GM23338 (cell line): ENCODE measurements around the gene KAZN.

ENCODE experiments used
- CREB1 ChIP-seq: fragments of 250-450 bp; sonication (Bioruptor Pico); IDR thresholded peaks from 2 replicates; pipeline ENCODE4 v1.5.0; 2020; ENCODE audit warnings: low read depth, mild to moderate bottlenecking, moderate library complexity
- CTCF ChIP-seq, 2 experiments: fragments of 200-600 bp in 1 of 2; sonication (generic) in 1 of 2; conservative IDR thresholded peaks; 2 replicates each; pipeline versions ENCODE4 v1.5.1 to v1.6.1; 2016 to 2017; ENCODE audit warnings: antibody characterized with exemption in 2 of 2, low read depth in 2 of 2, mild to moderate bottlenecking in 2 of 2, moderate library complexity in 1 of 2
- EZH2 ChIP-seq: fragments of 200-600 bp; sonication (generic); IDR thresholded peaks from one replicate; pipeline ENCODE4 v1.8.0; 2017; ENCODE audit warnings: antibody characterized with exemption, mild to moderate bottlenecking, low read depth; ENCODE audit not compliant: unreplicated experiment
- JUNB ChIP-seq: IDR thresholded peaks from one replicate; pipeline ENCODE4 v1.6.1; 2016; ENCODE audit warnings: antibody characterized with exemption; ENCODE audit not compliant: unreplicated experiment
- POLR2AphosphoS5 ChIP-seq: IDR thresholded peaks from 2 replicates; pipeline ENCODE4 v1.6.1; 2016; ENCODE audit warnings: antibody characterized with exemption, low read depth

- no peak for TF ChIP-seq CTCF (conservative IDR thresholded peaks at IDR 0.05; ENCODE audit: low read depth in 2 of 2)
- TF ChIP-seq EZH2: no peak
- TF ChIP-seq CREB1 (CRISPR knock-in tag): no peak
- TF ChIP-seq JUNB: no peak
- TF ChIP-seq POLR2AphosphoS5: no peak
These were observed 139.1 kb downstream of the KAZN start for GRCh38 chr1:14737561-14738094.
